ENCODE results near the gene NXF2. TPM values are rescaled to one million over a fixed set of nuclear protein-coding genes. Genes with fewer than 3 reads are reported as not detected.

Gene NXF2
- total RNA-seq, 4 donors from 2014 or later, result not detected

DNA sequence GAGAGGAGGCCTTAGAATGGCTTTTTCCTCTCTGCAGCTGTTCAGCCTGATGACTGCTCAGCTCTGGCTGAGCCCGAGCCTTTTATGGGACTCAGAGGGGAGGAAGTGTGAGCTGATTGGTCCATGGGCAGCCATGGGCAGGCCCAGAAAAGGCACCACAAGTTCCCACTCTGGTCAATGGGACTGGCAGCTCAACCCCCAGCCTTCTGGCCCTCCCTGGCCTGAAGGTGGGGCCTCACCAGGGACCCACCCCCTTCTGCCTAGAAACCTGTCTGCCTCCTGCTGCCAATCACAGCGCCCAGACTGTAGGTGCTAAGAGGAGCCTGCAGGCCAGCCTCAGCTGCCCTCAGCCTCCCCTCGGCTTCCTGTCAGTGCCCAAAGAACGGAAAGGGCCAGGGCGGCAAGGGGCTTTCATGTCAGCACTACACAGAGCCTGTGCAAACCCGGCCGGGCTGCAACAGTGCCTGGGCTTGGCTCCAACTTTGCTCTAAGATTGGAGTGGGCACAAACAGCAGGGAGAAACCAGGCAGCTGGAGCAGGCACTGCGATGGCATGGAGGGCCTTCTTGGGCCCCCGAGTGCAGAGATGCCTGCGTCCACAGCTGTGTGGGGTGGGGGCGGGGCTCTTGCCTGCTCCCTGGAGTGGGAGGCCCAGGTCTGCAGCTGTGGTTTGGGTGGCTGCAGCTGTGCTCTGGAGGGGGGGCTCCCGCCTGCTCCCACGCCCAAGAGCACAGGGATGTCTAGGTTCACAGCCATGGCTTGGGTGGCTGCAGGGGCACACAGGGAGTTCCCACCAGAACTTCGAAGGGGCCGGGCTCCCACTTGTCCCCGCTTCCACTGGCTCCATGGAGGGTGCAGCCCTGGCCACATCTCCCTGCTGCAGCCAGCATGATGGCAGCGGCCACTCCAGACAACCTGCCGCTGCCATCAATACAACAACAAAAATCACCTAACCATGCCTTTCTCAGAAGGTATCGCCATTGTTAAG, 92.6 kb downstream of the NXF2 start:
- Histone ChIP-seq H3K27me3 (no peaks in the 10 kb centered on the region), H3K4me1 (no peaks in the 10 kb centered on the region), H3K4me3 (replicated peaks in 1 of 3) (no peak overlapping the region), H3K36me3 (no peaks in the 10 kb centered on the region), H3K9me3 (no peaks in the 10 kb centered on the region), H3K27ac (no peak overlapping the region)
- intact Hi-C loops (cut with DNase I), result no loop called here
- TF ChIP-seq, protein P1, sequence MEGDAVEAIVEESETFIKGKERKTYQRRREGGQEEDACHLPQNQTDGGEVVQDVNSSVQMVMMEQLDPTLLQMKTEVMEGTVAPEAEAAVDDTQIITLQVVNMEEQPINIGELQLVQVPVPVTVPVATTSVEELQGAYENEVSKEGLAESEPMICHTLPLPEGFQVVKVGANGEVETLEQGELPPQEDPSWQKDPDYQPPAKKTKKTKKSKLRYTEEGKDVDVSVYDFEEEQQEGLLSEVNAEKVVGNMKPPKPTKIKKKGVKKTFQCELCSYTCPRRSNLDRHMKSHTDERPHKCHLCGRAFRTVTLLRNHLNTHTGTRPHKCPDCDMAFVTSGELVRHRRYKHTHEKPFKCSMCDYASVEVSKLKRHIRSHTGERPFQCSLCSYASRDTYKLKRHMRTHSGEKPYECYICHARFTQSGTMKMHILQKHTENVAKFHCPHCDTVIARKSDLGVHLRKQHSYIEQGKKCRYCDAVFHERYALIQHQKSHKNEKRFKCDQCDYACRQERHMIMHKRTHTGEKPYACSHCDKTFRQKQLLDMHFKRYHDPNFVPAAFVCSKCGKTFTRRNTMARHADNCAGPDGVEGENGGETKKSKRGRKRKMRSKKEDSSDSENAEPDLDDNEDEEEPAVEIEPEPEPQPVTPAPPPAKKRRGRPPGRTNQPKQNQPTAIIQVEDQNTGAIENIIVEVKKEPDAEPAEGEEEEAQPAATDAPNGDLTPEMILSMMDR (IDR thresholded peaks at IDR 0.05), result no peak
- TF ChIP-seq POLR2A (IDR thresholded peaks at IDR 0.05), result no peak
- WGBS, 2 donors, result 75 to 97% methylated on average over 2 to 5 of the region's 19 CpGs
- no peak for DNase-seq

DNA sequence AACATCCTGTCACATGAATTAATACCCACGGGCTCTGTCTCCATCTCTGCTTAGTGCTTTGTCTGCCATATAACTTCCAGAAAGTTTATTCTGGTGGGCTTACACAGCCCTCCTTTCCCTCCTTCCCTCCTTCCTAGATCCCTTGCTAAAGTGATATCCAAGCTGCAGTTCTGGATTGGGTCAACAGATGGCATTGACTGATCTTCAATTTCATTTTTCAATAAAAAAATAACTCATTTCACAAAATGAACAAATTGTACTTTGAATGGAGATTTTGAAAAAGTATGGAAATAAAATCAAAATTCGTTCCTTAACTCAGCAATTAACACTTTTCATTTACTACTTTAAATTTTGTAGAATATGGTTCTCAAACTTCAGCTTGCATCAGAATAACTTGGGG, 94.9 kb downstream of the NXF2 start:
- H3K4me3 ChIP-seq (replicated peaks in 1 of 3), result no peak overlapping the region
- 42 to 43% methylated on average over 2 of the region's 2 CpGs for WGBS, 2 donors
- H3K36me3 ChIP-seq, result no peaks in the 10 kb centered on the region
- intact Hi-C loops (cut with DNase I), result no loop called here
- TF ChIP-seq, protein P1 (IDR thresholded peaks at IDR 0.05), result no peak
- TF ChIP-seq POLR2A (IDR thresholded peaks at IDR 0.05), result no peak
- no peak for DNase-seq
- no peaks in the 10 kb centered on the region for H3K9me3 ChIP-seq
- H3K27ac ChIP-seq, result no peak overlapping the region
- no peaks in the 10 kb centered on the region for H3K27me3 ChIP-seq
- no peaks in the 10 kb centered on the region for H3K4me1 ChIP-seq

DNA sequence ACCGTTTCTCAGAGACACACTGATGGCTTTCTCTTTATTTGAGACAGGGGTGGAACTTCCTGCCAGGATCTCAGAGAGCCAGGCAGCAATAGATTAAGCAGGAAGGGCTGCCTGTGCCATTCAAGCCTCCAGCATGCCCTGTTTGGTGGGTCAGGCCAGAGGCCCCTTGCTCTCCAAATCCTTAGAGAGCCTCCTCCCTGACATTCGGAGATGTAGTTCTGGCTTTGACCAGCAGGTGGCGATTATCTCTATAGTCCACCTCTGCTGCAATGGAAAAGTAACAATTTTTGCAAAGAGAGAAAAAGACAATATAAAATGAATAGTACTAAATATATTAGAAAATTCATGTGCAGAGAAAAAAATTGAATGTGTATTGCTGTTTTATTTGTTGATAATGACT, 98.9 kb downstream of the NXF2 start:
- Histone ChIP-seq H3K4me1 (no peaks in the 10 kb centered on the region), H3K27me3 (no peaks in the 10 kb centered on the region), H3K4me3 (replicated peaks in 1 of 3) (no peak overlapping the region), H3K9me3 (no peaks in the 10 kb centered on the region), H3K27ac (no peak overlapping the region), H3K36me3 (no peaks in the 10 kb centered on the region)
- DNase-seq, result peak; percentile 47 to 61
- WGBS, 2 donors, result 27 to 31% methylated on average over 3 of the region's 3 CpGs
- intact Hi-C loops (cut with DNase I), result no loop called here
- TF ChIP-seq POLR2A (IDR thresholded peaks at IDR 0.05), result no peak
- TF ChIP-seq, protein P1 (IDR thresholded peaks at IDR 0.05), result peak; percentile 37 to 66 (median 50)

Other genes with a start within 250 kb of the NXF2 start
- 10 to 100 TPM; 10.6 to 22.9 (median 17.0) TPM for gene TCEAL2, start 121.5 kb upstream of the NXF2 start, total RNA-seq
- gene TCEAL6, start 104.7 kb upstream of the NXF2 start, total RNA-seq, result under 1 TPM in 1 of 4 donors, not detected in 3; 0.33 TPM
- gene BEX5, start 91.2 kb upstream of the NXF2 start, total RNA-seq, result 10 to 100 TPM; 10.1 to 22.8 (median 21.0) TPM
- not detected for gene TCP11X1, start 31.9 kb upstream of the NXF2 start, total RNA-seq
- gene NXF2B, start 192.8 kb downstream of the NXF2 start, total RNA-seq, result not detected
- not detected for gene TCP11X2, start 224.6 kb downstream of the NXF2 start, total RNA-seq